ENCODE data around the gene DEGS2. TPM values are rescaled to one million over a fixed set of nuclear protein-coding genes. Genes with fewer than 3 reads are reported as not detected.
A peak's percentile ranks its signal among the peaks of the same experiment; 100 is the strongest.
"Not testable (repeated sequence)": the region's sequence is repeated elsewhere in the genome, so short reads cannot be mapped to it uniquely, and the experiment has no call there.

DEGS2 gene
- 149 TPM for total RNA-seq

- no peak for DNase-seq (ENCODE audit: low spot score)
These were observed at the start of gene DEGS2 for GRCh38 chr14:100159094-100159864. TSS of gene DEGS2 (minus strand) at chr14:100159645. CDS start at chr14:100159587, 58 bp downstream.

GRCh38 chr14:100208136-100208535, 48.7 kb upstream of the DEGS2 start:
- not testable (repeated sequence) for DNase-seq (ENCODE audit: low spot score)

- not testable (repeated sequence) for DNase-seq (ENCODE audit: low spot score)
These were observed 48.1 kb upstream of the DEGS2 start for GRCh38 chr14:100207588-100207987.

- DNase-seq (ENCODE audit: low spot score), result not testable (repeated sequence)
These were observed 45.4 kb upstream of the DEGS2 start for GRCh38 chr14:100204835-100205167.

GRCh38 chr14:100203962-100204834, 44.8 kb upstream of the DEGS2 start:
- DNase-seq (ENCODE audit: low spot score), result peak; percentile 57

- no peak for DNase-seq (ENCODE audit: low spot score)
These were observed 43.7 kb upstream of the DEGS2 start for GRCh38 chr14:100203146-100203545.

GRCh38 chr14:100202712-100203111, 43.3 kb upstream of the DEGS2 start:
- no peak for DNase-seq (ENCODE audit: low spot score)

GRCh38 chr14:100201701-100202100, 42.3 kb upstream of the DEGS2 start:
- no peak for DNase-seq (ENCODE audit: low spot score)

GRCh38 chr14:100200311-100200710, 40.9 kb upstream of the DEGS2 start:
- DNase-seq (ENCODE audit: low spot score), result no peak

- no peak for DNase-seq (ENCODE audit: low spot score)
These were observed 39.9 kb upstream of the DEGS2 start for GRCh38 chr14:100199240-100199860.

GRCh38 chr14:100193417-100194357, 34.2 kb upstream of the DEGS2 start:
- DNase-seq (ENCODE audit: low spot score), result no peak

GRCh38 chr14:100192672-100193416, 33.4 kb upstream of the DEGS2 start:
- DNase-seq (ENCODE audit: low spot score), result peak; percentile 100

- no peak for DNase-seq (ENCODE audit: low spot score)
These were observed 32.8 kb upstream of the DEGS2 start for GRCh38 chr14:100192250-100192671.

- no peak for DNase-seq (ENCODE audit: low spot score)
These were observed 32.3 kb upstream of the DEGS2 start for GRCh38 chr14:100191584-100192249.

GRCh38 chr14:100190126-100190525, 30.7 kb upstream of the DEGS2 start:
- DNase-seq (ENCODE audit: low spot score), result no peak

GRCh38 chr14:100188392-100189030, 29.1 kb upstream of the DEGS2 start:
- DNase-seq (ENCODE audit: low spot score), result peak; percentile 31

- DNase-seq (ENCODE audit: low spot score), result peak; percentile 56
These were observed 27.9 kb upstream of the DEGS2 start for GRCh38 chr14:100187247-100187833.

GRCh38 chr14:100181876-100182551, 22.6 kb upstream of the DEGS2 start:
- DNase-seq (ENCODE audit: low spot score), result peak; percentile 52

Measured in mucosa of gallbladder (tissue), 1 donor.